Neural progenitor cell (in vitro differentiated cells): Measurements from ENCODE around the gene MMP20. TPM values are rescaled to one million over a fixed set of nuclear protein-coding genes. Genes with fewer than 3 reads are reported as not detected.

ENCODE experiments used
- DNase-seq: peaks from one replicate; pipeline ENCODE4 v3.0.0-alpha.2; 2016; ENCODE audit warnings: low spot score
- H2AFZ ChIP-seq: fragments of 200-600 bp; sonication (generic); replicated peaks from 2 replicates; pipeline ENCODE4 v1.6.1; 2016; ENCODE audit warnings: antibody characterized with exemption
- H3F3A ChIP-seq: fragments of 200-600 bp; sonication (generic); 2 replicates; pipeline ENCODE4 v1.6.1; 2016; ENCODE audit warnings: antibody characterized with exemption, low read depth
- H3K27ac ChIP-seq: fragments of 200-600 bp; sonication (generic); 2 replicates; pipeline ENCODE4 v1.5.1; 2016; ENCODE audit warnings: mild to moderate bottlenecking
- H3K27me3 ChIP-seq: fragments of 200-600 bp; sonication (generic); 2 replicates; pipeline ENCODE4 v1.6.1; 2016; ENCODE audit warnings: mild to moderate bottlenecking, moderate library complexity
- H3K36me3 ChIP-seq: fragments of 200-600 bp; sonication (generic); 2 replicates; pipeline ENCODE4 v1.5.1; 2016
- H3K4me1 ChIP-seq: fragments of 200-600 bp; sonication (generic); 2 replicates; pipeline ENCODE4 v1.6.1; 2016; ENCODE audit warnings: mixed run types
- H3K4me2 ChIP-seq: fragments of 200-600 bp; sonication (generic); 2 replicates; pipeline ENCODE4 v1.6.1; 2016
- H3K4me3 ChIP-seq: fragments of 200-600 bp; sonication (generic); 2 replicates; pipeline ENCODE4 v1.5.1; 2016
- H3K79me2 ChIP-seq: fragments of 200-600 bp; sonication (generic); 2 replicates; pipeline ENCODE4 v1.6.1; 2016; ENCODE audit warnings: low read depth
- H3K9ac ChIP-seq: fragments of 200-600 bp; sonication (generic); 2 replicates; pipeline ENCODE4 v1.6.1; 2016
- H3K9me3 ChIP-seq: fragments of 200-600 bp; sonication (generic); 2 replicates; pipeline ENCODE4 v1.5.1; 2016; ENCODE audit warnings: low read depth
- H4K20me1 ChIP-seq: fragments of 200-600 bp; sonication (generic); 2 replicates; pipeline ENCODE4 v1.6.1; 2016; ENCODE audit warnings: low read depth
- H3K27ac Mint-ChIP-seq: 3 replicates; pipeline ENCODE4 v1.8.0; 2021; ENCODE audit warnings: mixed read lengths
- H3K27me3 Mint-ChIP-seq: 2 replicates; pipeline ENCODE4 v1.8.0; 2022; ENCODE audit warnings: low read depth, mild to moderate bottlenecking, inconsistent platforms, moderate library complexity, mixed read lengths; ENCODE audit not compliant: insufficient read depth
- H3K36me3 Mint-ChIP-seq: 3 replicates; pipeline ENCODE4 v1.8.0; 2021; ENCODE audit warnings: mixed read lengths
- H3K4me1 Mint-ChIP-seq: 3 replicates; pipeline ENCODE4 v1.8.0; 2021; ENCODE audit warnings: mixed read lengths
- H3K4me3 Mint-ChIP-seq: 3 replicates; pipeline ENCODE4 v1.8.0; 2021; ENCODE audit warnings: mild to moderate bottlenecking, moderate library complexity, mixed read lengths
- H3K9me3 Mint-ChIP-seq: 3 replicates; pipeline ENCODE4 v1.8.0; 2020; ENCODE audit warnings: mixed read lengths
- EZH2 ChIP-seq: fragments of 200-600 bp; sonication (generic); IDR thresholded peaks from 2 replicates; pipeline ENCODE4 v1.6.1; 2017; ENCODE audit warnings: antibody characterized with exemption, mild to moderate bottlenecking, moderate library complexity
- EZH2phosphoT487 ChIP-seq: fragments of 200-600 bp; sonication (generic); IDR thresholded peaks from 2 replicates; pipeline ENCODE4 v1.6.1; 2017; ENCODE audit warnings: antibody characterized with exemption
- total RNA-seq: library from RNA; depleted of rRNA; stranded (reverse); fragments of >200 nt; gene quantifications from 2 replicates; pipeline ENCODE4 v1.2.3, GENCODE V29; 2015; ENCODE audit warnings: low replicate concordance
- TF ChIP-seq, protein P1 (sequence below): fragments of 200-600 bp; sonication (generic); IDR thresholded peaks from 2 replicates; pipeline ENCODE4 v1.5.1; 2017; ENCODE audit warnings: antibody characterized with exemption, mild to moderate bottlenecking

MMP20 gene
- total RNA-seq, 1 donor from 2014 or later = not detected

DNA sequence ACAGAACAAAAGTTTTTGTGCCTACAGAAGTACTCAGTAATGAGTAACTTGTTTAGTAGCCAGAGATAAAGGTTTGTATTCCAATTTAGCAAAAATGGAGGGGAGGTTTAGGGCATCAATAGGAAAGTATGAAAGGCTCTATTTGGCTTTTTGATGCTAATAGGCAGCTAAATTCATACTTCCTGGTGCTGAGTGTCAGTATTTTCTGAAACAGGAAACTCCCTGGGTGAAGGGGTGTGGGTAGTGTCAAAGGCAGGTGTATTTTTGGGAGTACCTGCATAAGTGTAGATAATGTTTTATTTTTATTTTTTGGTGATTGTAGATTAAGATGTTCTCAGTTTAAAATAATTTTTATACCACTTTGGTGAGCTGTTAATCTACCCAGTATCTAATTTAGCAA is 65.3 kb downstream of the MMP20 start:
- Mint-ChIP-seq H3K9me3 (no peaks in the 10 kb centered on the region), H3K36me3 (no peaks in the 10 kb centered on the region), H3K4me3 (no peak overlapping the region), H3K27me3 (no peaks in the 10 kb centered on the region), H3K4me1 (no peaks in the 10 kb centered on the region), H3K27ac (no peak overlapping the region)
- Histone ChIP-seq H3K36me3 (no peaks in the 10 kb centered on the region), H3K4me1 (peaks cover 8% of the 10 kb centered on the region), H3K27me3 (no peaks in the 10 kb centered on the region), H3K79me2 (no peaks in the 10 kb centered on the region), H2AFZ (no peak overlapping the region), H3K27ac (no peak overlapping the region), H3K4me2 (no peak overlapping the region), H3K9me3 (no peaks in the 10 kb centered on the region), H3K4me3 (no peak overlapping the region), H3K9ac (no peak overlapping the region), H4K20me1 (no peaks in the 10 kb centered on the region), H3F3A (peaks cover 3% of the 10 kb centered on the region)
- DNase-seq = no peak
- TF ChIP-seq, protein P1, sequence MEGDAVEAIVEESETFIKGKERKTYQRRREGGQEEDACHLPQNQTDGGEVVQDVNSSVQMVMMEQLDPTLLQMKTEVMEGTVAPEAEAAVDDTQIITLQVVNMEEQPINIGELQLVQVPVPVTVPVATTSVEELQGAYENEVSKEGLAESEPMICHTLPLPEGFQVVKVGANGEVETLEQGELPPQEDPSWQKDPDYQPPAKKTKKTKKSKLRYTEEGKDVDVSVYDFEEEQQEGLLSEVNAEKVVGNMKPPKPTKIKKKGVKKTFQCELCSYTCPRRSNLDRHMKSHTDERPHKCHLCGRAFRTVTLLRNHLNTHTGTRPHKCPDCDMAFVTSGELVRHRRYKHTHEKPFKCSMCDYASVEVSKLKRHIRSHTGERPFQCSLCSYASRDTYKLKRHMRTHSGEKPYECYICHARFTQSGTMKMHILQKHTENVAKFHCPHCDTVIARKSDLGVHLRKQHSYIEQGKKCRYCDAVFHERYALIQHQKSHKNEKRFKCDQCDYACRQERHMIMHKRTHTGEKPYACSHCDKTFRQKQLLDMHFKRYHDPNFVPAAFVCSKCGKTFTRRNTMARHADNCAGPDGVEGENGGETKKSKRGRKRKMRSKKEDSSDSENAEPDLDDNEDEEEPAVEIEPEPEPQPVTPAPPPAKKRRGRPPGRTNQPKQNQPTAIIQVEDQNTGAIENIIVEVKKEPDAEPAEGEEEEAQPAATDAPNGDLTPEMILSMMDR = no peak
- TF ChIP-seq EZH2 = no peak
- no peak for TF ChIP-seq EZH2phosphoT487

DNA sequence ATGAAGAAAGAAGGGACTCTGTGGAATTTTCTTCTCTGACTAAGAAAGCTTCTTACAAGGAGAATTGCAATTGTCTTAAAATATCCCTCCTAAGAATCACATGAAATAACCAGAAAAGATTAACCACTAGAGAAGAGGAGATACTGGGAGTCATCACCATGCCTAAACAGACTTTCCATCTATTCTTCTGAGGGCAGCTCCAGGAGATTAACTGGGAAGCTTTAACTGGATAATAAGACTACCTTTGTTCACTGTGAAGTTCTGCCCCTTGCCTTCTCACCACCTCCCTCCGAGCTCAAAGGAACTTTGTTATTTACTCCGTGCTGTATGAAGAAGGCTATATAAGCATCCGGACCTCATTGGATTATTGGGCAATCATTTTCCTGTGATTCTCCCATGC is 70.0 kb downstream of the MMP20 start:
- Mint-ChIP-seq H3K27me3 (no peaks in the 10 kb centered on the region), H3K9me3 (no peaks in the 10 kb centered on the region), H3K4me3 (no peak overlapping the region), H3K27ac (no peak overlapping the region), H3K4me1 (no peaks in the 10 kb centered on the region), H3K36me3 (no peaks in the 10 kb centered on the region)
- Histone ChIP-seq H3K9me3 (no peaks in the 10 kb centered on the region), H3K27me3 (no peaks in the 10 kb centered on the region), H3K79me2 (no peaks in the 10 kb centered on the region), H3K27ac (no peak overlapping the region), H3K4me2 (no peak overlapping the region), H3K4me1 (peaks cover 23% of the 10 kb centered on the region), H3K36me3 (no peaks in the 10 kb centered on the region), H4K20me1 (no peaks in the 10 kb centered on the region), H3F3A (peaks cover 3% of the 10 kb centered on the region), H3K9ac (no peak overlapping the region), H2AFZ (no peak overlapping the region), H3K4me3 (no peak overlapping the region)
- TF ChIP-seq EZH2 (no peak), EZH2phosphoT487 (no peak)
- TF ChIP-seq, protein P1 = no peak
- peak; percentile 5 for DNase-seq

DNA sequence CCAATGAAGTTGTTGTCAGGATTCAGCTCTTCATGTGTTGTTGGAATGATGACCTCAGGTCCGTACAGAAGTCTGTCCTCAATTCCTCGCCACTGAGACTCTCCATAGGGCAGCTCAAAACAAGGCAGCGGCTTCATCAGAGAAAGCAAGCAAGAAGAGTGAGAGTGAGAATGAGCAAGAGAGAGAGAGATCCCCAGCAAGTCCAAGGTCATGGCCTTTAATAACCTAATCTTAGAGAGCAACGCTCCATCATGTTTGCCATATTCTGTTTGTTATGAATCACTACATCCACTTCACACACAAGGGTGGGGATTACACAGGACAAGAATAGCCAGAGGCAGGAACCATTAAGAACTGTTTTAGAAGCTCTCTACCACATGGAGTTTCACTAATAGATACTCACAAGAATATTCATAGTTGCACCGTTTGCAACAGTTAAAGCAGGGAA is 71.3 kb downstream of the MMP20 start:
- H3K79me2 ChIP-seq = no peaks in the 10 kb centered on the region
- H3K4me3 Mint-ChIP-seq = no peak overlapping the region
- H3K36me3 Mint-ChIP-seq = no peaks in the 10 kb centered on the region
- no peaks in the 10 kb centered on the region for H3K36me3 ChIP-seq
- H3K4me3 ChIP-seq = no peak overlapping the region
- no peak overlapping the region for H2AFZ ChIP-seq
- H3K4me2 ChIP-seq = no peak overlapping the region
- H3K9me3 Mint-ChIP-seq = no peaks in the 10 kb centered on the region
- peaks cover 18% of the 10 kb centered on the region for H3K4me1 ChIP-seq
- H3K27ac ChIP-seq = no peak overlapping the region
- no peaks in the 10 kb centered on the region for H3K27me3 Mint-ChIP-seq
- TF ChIP-seq, protein P1 = no peak
- TF ChIP-seq EZH2phosphoT487 (no peak), EZH2 (no peak)
- peaks cover 3% of the 10 kb centered on the region for H3F3A ChIP-seq
- no peaks in the 10 kb centered on the region for H3K4me1 Mint-ChIP-seq
- H4K20me1 ChIP-seq = no peaks in the 10 kb centered on the region
- no peaks in the 10 kb centered on the region for H3K9me3 ChIP-seq
- H3K27me3 ChIP-seq = no peaks in the 10 kb centered on the region
- no peak overlapping the region for H3K27ac Mint-ChIP-seq
- DNase-seq = no peak
- no peak overlapping the region for H3K9ac ChIP-seq
